Ureter (tissue), 1 donor: ENCODE results near the gene SYT7. TPM values are rescaled to one million over a fixed set of nuclear protein-coding genes. Genes with fewer than 3 reads are reported as not detected.

Experiments
- DNase-seq: peaks from one replicate; pipeline ENCODE4 v3.0.0-alpha.2; 2020; ENCODE audit warnings: low spot score
- total RNA-seq: library from RNA; stranded (reverse); gene quantifications from one replicate; pipeline ENCODE4 v1.2.4, GENCODE V29; 2023
- donor health status: DM: yes; HTN: yes; CAD: no.

The SYT7 gene
- total RNA-seq, 1 donor from 2014 or later = 6.7 TPM

GRCh38 chr11:61585115-61585514, 4.2 kb upstream of the SYT7 start:
- DNase-seq = no peak

- DNase-seq = no peak
Observed at GRCh38 chr11:61581931-61582330, 1.1 kb upstream of the SYT7 start.

- DNase-seq = no peak
Observed at GRCh38 chr11:61580271-61580888, 496 bp downstream of the SYT7 start.

- DNase-seq = no peak
Observed at GRCh38 chr11:61579676-61580270, 1.1 kb downstream of the SYT7 start.

- no peak for DNase-seq
Observed at GRCh38 chr11:61578819-61579675, 1.8 kb downstream of the SYT7 start.

GRCh38 chr11:61577383-61578118, 3.3 kb downstream of the SYT7 start:
- DNase-seq = no peak

- DNase-seq = no peak
Observed at GRCh38 chr11:61575886-61576861, 4.7 kb downstream of the SYT7 start.

- DNase-seq = no peak
Observed at GRCh38 chr11:61574611-61575010, 6.3 kb downstream of the SYT7 start.

- DNase-seq = no peak
Observed at GRCh38 chr11:61572913-61573312, 8.0 kb downstream of the SYT7 start.

- DNase-seq = no peak
Observed at GRCh38 chr11:61571869-61572268, 9.0 kb downstream of the SYT7 start.

- DNase-seq = no peak
Observed at GRCh38 chr11:61571337-61571736, 9.5 kb downstream of the SYT7 start.

GRCh38 chr11:61569701-61570100, 11.2 kb downstream of the SYT7 start:
- no peak for DNase-seq

GRCh38 chr11:61569018-61569417, 11.9 kb downstream of the SYT7 start:
- DNase-seq = no peak

GRCh38 chr11:61567286-61568061, 13.4 kb downstream of the SYT7 start:
- DNase-seq = peak; percentile 83

- no peak for DNase-seq
Observed at GRCh38 chr11:61564936-61565696, 15.8 kb downstream of the SYT7 start.

GRCh38 chr11:61560751-61561150, 20.1 kb downstream of the SYT7 start:
- no peak for DNase-seq

- DNase-seq = no peak
Observed at GRCh38 chr11:61556621-61557020, 24.3 kb downstream of the SYT7 start.

- no peak for DNase-seq
Observed at GRCh38 chr11:61555978-61556377, 24.9 kb downstream of the SYT7 start.
